ENCODE results near the gene B3GNT5. TPM values are rescaled to one million over a fixed set of nuclear protein-coding genes. Genes with fewer than 3 reads are reported as not detected.

The B3GNT5 gene, protein sequence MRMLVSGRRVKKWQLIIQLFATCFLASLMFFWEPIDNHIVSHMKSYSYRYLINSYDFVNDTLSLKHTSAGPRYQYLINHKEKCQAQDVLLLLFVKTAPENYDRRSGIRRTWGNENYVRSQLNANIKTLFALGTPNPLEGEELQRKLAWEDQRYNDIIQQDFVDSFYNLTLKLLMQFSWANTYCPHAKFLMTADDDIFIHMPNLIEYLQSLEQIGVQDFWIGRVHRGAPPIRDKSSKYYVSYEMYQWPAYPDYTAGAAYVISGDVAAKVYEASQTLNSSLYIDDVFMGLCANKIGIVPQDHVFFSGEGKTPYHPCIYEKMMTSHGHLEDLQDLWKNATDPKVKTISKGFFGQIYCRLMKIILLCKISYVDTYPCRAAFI
- total RNA-seq (2014; rRNA removed; shearing (Covaris generic)) (3.9 and 4.9 TPM in 2 replicates), polyA plus RNA-seq (2016; fragmentation: Nextera tagmentation; extraction: Ambion mirVana) (5.1 and 6.4 TPM in 2 replicates)
- long read RNA-seq: 0 reads

DNA sequence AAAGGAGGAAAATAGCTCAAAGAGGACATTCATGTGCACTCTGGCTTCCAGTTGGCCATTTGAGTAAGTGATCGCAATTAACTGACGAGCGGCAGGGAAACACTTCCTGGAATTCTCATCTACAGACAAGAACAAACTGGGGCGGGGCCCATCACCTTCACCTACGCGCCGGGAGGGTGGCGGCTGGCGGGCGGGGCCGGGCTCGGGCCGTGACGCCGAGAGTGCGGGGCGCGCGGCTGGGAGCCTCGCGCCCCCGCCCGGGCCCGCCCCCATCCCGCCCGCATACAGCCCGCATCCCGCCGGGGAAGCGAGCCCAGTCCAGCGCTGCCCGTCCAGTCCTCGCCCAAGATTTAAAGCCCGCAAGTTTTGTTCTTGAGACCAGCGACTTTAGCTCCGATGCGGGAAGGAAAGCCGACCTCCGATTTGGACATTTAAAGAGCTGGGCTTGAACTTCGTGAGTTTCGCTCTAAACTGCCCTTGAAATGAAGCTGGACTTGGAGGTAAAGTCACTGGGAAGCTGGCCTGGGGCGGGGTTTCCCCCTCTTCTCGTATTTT lies at the start of gene B3GNT5:
Gene B3GNT5 (plus strand): TSS at position 281 of the 555 bp plus-strand sequence. CDS start 16,546 bp downstream, outside the sequence.
- no peaks in the 10 kb centered on the region; the same call in 2 of the 3 replicates for H3K36me3 Mint-ChIP-seq (ENCODE audit: low read depth)
- DNase-seq (ENCODE audit: low spot score) (peak; percentile 84), ATAC-seq (peak; percentile 12)
- peaks cover 23% of the 10 kb centered on the region for H3K27me3 Mint-ChIP-seq (ENCODE audit: insufficient read depth, low read depth, poor library complexity)
- H3K4me1 Mint-ChIP-seq: peaks cover 31% of the 10 kb centered on the region
- Histone ChIP-seq H3K36me3 (ENCODE audit: insufficient read depth) (no peaks in the 10 kb centered on the region), H3K27ac (ENCODE audit: low read depth) (no peak within 1 kb of the TSS), H3K27me3 (ENCODE audit: insufficient read depth) (peaks cover 36% of the 10 kb centered on the region), H3K79me2 (replicated peaks; ENCODE audit: insufficient read depth) (peaks cover 8% of the 10 kb centered on the region; the same call in 1 of the 2 replicates), H3K4me3 (peak within 1 kb of the TSS; percentile 85), H4K20me1 (replicated peaks; ENCODE audit: insufficient read depth) (no peaks in the 10 kb centered on the region), H3K4me2 (peak within 1 kb of the TSS; percentile 96), H3F3A (replicated peaks; ENCODE audit: low read depth) (no peaks in the 10 kb centered on the region), H3K9me2 (ENCODE audit: insufficient read depth) (no peaks in the 10 kb centered on the region), H2AFZ (peak within 1 kb of the TSS; percentile 91), H3K4me1 (ENCODE audit: insufficient read depth) (peaks cover 41% of the 10 kb centered on the region)
- TF ChIP-seq ZNF331 (CRISPR knock-in tag; IDR thresholded peaks at IDR 0.05; ENCODE audit: low read depth) (no peak), POLR2AphosphoS5 (IDR thresholded peaks at IDR 0.05; ENCODE audit: low read depth) (no peak), ETS1 (IDR thresholded peaks at IDR 0.05) (no peak), STAT1 (IDR thresholded peaks at IDR 0.05; ENCODE audit: unreplicated experiment) (no peak), REST (IDR thresholded peaks at IDR 0.05; ENCODE audit: unreplicated experiment) (no peak), EZH2phosphoT487 (IDR thresholded peaks at IDR 0.05; ENCODE audit: unreplicated experiment) (no peak), CREB1 (CRISPR knock-in tag; IDR thresholded peaks at IDR 0.05; ENCODE audit: low read depth) (no peak), EZH2 (IDR thresholded peaks at IDR 0.05; ENCODE audit: low read depth, unreplicated experiment) (no peak), ZNF114 (CRISPR knock-in tag; IDR thresholded peaks at IDR 0.05) (no peak), JUNB (IDR thresholded peaks at IDR 0.05; ENCODE audit: unreplicated experiment) (no peak), NANOG (IDR thresholded peaks at IDR 0.05; ENCODE audit: borderline replicate concordance) (no peak)
- TF ChIP-seq, protein P1, sequence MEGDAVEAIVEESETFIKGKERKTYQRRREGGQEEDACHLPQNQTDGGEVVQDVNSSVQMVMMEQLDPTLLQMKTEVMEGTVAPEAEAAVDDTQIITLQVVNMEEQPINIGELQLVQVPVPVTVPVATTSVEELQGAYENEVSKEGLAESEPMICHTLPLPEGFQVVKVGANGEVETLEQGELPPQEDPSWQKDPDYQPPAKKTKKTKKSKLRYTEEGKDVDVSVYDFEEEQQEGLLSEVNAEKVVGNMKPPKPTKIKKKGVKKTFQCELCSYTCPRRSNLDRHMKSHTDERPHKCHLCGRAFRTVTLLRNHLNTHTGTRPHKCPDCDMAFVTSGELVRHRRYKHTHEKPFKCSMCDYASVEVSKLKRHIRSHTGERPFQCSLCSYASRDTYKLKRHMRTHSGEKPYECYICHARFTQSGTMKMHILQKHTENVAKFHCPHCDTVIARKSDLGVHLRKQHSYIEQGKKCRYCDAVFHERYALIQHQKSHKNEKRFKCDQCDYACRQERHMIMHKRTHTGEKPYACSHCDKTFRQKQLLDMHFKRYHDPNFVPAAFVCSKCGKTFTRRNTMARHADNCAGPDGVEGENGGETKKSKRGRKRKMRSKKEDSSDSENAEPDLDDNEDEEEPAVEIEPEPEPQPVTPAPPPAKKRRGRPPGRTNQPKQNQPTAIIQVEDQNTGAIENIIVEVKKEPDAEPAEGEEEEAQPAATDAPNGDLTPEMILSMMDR (conservative IDR thresholded peaks at IDR 0.05; ENCODE audit: low read depth in 2 of 2): no peak
- TF ChIP-seq, protein P2, sequence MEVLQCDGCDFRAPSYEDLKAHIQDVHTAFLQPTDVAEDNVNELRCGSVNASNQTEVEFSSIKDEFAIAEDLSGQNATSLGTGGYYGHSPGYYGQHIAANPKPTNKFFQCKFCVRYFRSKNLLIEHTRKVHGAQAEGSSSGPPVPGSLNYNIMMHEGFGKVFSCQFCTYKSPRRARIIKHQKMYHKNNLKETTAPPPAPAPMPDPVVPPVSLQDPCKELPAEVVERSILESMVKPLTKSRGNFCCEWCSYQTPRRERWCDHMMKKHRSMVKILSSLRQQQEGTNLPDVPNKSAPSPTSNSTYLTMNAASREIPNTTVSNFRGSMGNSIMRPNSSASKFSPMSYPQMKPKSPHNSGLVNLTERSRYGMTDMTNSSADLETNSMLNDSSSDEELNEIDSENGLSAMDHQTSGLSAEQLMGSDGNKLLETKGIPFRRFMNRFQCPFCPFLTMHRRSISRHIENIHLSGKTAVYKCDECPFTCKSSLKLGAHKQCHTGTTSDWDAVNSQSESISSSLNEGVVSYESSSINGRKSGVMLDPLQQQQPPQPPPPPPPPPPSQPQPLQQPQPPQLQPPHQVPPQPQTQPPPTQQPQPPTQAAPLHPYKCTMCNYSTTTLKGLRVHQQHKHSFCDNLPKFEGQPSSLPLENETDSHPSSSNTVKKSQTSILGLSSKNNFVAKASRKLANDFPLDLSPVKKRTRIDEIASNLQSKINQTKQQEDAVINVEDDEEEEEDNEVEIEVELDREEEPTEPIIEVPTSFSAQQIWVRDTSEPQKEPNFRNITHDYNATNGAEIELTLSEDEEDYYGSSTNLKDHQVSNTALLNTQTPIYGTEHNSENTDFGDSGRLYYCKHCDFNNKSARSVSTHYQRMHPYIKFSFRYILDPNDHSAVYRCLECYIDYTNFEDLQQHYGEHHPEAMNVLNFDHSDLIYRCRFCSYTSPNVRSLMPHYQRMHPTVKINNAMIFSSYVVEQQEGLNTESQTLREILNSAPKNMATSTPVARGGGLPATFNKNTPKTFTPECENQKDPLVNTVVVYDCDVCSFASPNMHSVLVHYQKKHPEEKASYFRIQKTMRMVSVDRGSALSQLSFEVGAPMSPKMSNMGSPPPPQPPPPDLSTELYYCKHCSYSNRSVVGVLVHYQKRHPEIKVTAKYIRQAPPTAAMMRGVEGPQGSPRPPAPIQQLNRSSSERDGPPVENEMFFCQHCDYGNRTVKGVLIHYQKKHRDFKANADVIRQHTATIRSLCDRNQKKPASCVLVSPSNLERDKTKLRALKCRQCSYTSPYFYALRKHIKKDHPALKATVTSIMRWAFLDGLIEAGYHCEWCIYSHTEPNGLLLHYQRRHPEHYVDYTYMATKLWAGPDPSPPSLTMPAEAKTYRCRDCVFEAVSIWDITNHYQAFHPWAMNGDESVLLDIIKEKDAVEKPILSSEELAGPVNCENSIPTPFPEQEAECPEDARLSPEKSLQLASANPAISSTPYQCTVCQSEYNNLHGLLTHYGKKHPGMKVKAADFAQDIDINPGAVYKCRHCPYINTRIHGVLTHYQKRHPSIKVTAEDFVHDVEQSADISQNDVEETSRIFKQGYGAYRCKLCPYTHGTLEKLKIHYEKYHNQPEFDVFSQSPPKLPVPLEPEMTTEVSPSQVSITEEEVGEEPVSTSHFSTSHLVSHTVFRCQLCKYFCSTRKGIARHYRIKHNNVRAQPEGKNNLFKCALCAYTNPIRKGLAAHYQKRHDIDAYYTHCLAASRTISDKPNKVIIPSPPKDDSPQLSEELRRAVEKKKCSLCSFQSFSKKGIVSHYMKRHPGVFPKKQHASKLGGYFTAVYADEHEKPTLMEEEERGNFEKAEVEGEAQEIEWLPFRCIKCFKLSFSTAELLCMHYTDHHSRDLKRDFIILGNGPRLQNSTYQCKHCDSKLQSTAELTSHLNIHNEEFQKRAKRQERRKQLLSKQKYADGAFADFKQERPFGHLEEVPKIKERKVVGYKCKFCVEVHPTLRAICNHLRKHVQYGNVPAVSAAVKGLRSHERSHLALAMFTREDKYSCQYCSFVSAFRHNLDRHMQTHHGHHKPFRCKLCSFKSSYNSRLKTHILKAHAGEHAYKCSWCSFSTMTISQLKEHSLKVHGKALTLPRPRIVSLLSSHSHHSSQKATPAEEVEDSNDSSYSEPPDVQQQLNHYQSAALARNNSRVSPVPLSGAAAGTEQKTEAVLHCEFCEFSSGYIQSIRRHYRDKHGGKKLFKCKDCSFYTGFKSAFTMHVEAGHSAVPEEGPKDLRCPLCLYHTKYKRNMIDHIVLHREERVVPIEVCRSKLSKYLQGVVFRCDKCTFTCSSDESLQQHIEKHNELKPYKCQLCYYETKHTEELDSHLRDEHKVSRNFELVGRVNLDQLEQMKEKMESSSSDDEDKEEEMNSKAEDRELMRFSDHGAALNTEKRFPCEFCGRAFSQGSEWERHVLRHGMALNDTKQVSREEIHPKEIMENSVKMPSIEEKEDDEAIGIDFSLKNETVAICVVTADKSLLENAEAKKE (CRISPR knock-in tag; IDR thresholded peaks at IDR 0.05): no peak
- H3K27ac Mint-ChIP-seq: no peak within 1 kb of the TSS
- H3K9me3 Mint-ChIP-seq: peaks cover 3% of the 10 kb centered on the region; the same call in 1 of the 3 replicates
- H3K4me3 Mint-ChIP-seq: peak within 1 kb of the TSS; percentile 68
